ENCODE measurements around the gene DDOST.

DDOST gene

GRCh38 chr1:20665726-20666125, 4.6 kb upstream of the DDOST start:
- no peaks in the 10 kb centered on the region for H3K9me2 ChIP-seq (replicated peaks; ENCODE audit: insufficient read depth, low read length)
- no peaks in the 10 kb centered on the region for H3F3A ChIP-seq (ENCODE audit: insufficient read depth)

GRCh38 chr1:20663969-20664715, 3.0 kb upstream of the DDOST start:
- Histone ChIP-seq H3K9me3 (ENCODE audit: insufficient read depth, low read length) (no peaks in the 10 kb centered on the region; the same call in 1 of the 2 replicates), H3K4me3 (ENCODE audit: insufficient read depth, low read length, poor library complexity, severe bottlenecking) (no peak overlapping the region), H3K27me3 (ENCODE audit: low read length) (no peaks in the 10 kb centered on the region), H2AFZ (ENCODE audit: low read depth, low read length, severe bottlenecking) (no peak overlapping the region), H3K9me2 (replicated peaks; ENCODE audit: insufficient read depth, low read length) (no peaks in the 10 kb centered on the region), H3K79me2 (ENCODE audit: insufficient read depth, low read length) (peaks cover 20% of the 10 kb centered on the region), H3K36me3 (ENCODE audit: low read length) (peaks cover 4% of the 10 kb centered on the region), H3K27ac (ENCODE audit: low read depth, low read length) (no peak overlapping the region), H3K4me2 (ENCODE audit: low read depth, low read length, poor library complexity, severe bottlenecking) (no peak overlapping the region), H3F3A (ENCODE audit: insufficient read depth) (no peaks in the 10 kb centered on the region), H3K9ac (ENCODE audit: low read length) (no peak overlapping the region), H4K20me1 (ENCODE audit: low read depth, low read length) (no peaks in the 10 kb centered on the region)
- TF ChIP-seq CTCF (IDR thresholded peaks at IDR 0.05; ENCODE audit: insufficient read depth, low read length, poor library complexity, severe bottlenecking) = no peak
- no peak for TF ChIP-seq EZH2phosphoT487 (conservative IDR thresholded peaks at IDR 0.05; ENCODE audit: low read length)

More at GRCh38 chr1:20665726-20666125, 4.6 kb upstream of the DDOST start:
- Histone ChIP-seq H2AFZ (ENCODE audit: low read depth, low read length, severe bottlenecking) (no peak overlapping the region), H3K79me2 (ENCODE audit: insufficient read depth, low read length) (peaks cover 4% of the 10 kb centered on the region), H3K9ac (ENCODE audit: low read length) (no peak overlapping the region), H3K27ac (ENCODE audit: low read depth, low read length) (no peak overlapping the region), H3K36me3 (ENCODE audit: low read length) (no peaks in the 10 kb centered on the region), H3K4me2 (ENCODE audit: low read depth, low read length, poor library complexity, severe bottlenecking) (no peak overlapping the region), H3K4me3 (ENCODE audit: insufficient read depth, low read length, poor library complexity, severe bottlenecking) (no peak overlapping the region), H4K20me1 (ENCODE audit: low read depth, low read length) (no peaks in the 10 kb centered on the region), H3K27me3 (ENCODE audit: low read length) (no peaks in the 10 kb centered on the region), H3K9me3 (ENCODE audit: insufficient read depth, low read length) (no peaks in the 10 kb centered on the region; the same call in 1 of the 2 replicates)
- TF ChIP-seq EZH2phosphoT487 (conservative IDR thresholded peaks at IDR 0.05; ENCODE audit: low read length) (no peak), CTCF (IDR thresholded peaks at IDR 0.05; ENCODE audit: insufficient read depth, low read length, poor library complexity, severe bottlenecking) (no peak)

DNA sequence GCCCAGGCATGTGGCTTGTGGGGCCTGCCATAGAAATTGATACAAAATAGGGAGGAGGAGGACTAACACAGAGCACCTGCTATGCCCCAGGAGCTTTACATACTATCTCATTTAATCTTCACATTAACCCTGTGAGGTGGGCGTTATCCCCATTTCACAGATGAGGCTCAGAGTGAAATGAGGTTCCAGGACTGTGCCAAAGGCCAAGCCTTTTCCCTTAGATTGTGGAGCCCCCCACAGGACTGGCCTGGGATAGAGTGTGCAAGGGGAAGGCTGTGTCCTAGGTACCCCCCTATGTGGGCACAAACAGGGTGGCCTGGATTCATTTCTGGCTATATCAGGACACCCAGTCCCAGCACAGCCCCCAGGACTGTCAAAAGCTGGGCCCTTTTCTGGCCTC, 2.2 kb upstream of the DDOST start:
- Histone ChIP-seq H3K4me2 (ENCODE audit: low read depth, low read length, poor library complexity, severe bottlenecking) (no peak overlapping the region), H3K27ac (ENCODE audit: low read depth, low read length) (no peak overlapping the region), H3K9ac (ENCODE audit: low read length) (no peak overlapping the region), H3K9me2 (replicated peaks; ENCODE audit: insufficient read depth, low read length) (no peaks in the 10 kb centered on the region), H3K36me3 (ENCODE audit: low read length) (peaks cover 4% of the 10 kb centered on the region), H3K9me3 (ENCODE audit: insufficient read depth, low read length) (no peaks in the 10 kb centered on the region; the same call in 1 of the 2 replicates), H3K4me3 (ENCODE audit: insufficient read depth, low read length, poor library complexity, severe bottlenecking) (no peak overlapping the region), H2AFZ (ENCODE audit: low read depth, low read length, severe bottlenecking) (no peak overlapping the region), H4K20me1 (ENCODE audit: low read depth, low read length) (no peaks in the 10 kb centered on the region), H3K27me3 (ENCODE audit: low read length) (no peaks in the 10 kb centered on the region), H3F3A (ENCODE audit: insufficient read depth) (no peaks in the 10 kb centered on the region), H3K79me2 (ENCODE audit: insufficient read depth, low read length) (peaks cover 28% of the 10 kb centered on the region)
- TF ChIP-seq CTCF (IDR thresholded peaks at IDR 0.05; ENCODE audit: insufficient read depth, low read length, poor library complexity, severe bottlenecking) = no peak
- TF ChIP-seq EZH2phosphoT487 (conservative IDR thresholded peaks at IDR 0.05; ENCODE audit: low read length) = no peak

All from SU-DHL-6 (cell line).